Skin of body (tissue), 2 donors: ENCODE data around the gene FBN1. TPM values are rescaled to one million over a fixed set of nuclear protein-coding genes. Genes with fewer than 3 reads are reported as not detected.

ENCODE experiments used
- DNase-seq: peaks from one replicate; lab custom pipeline; 2025; lab: John Stamatoyannopoulos, UW
- total RNA-seq: library from RNA; depleted of rRNA; stranded (reverse); fragments of >200 nt; gene quantifications from one replicate; pipeline ENCODE4 v1.2.3, GENCODE V29; 2014

Gene FBN1
- total RNA-seq, 1 donor from 2014 or later: 480 TPM

GRCh38 chr15:48406266-48406891 is 239.1 kb downstream of the FBN1 start:
- DNase-seq: no peak

- no peak for DNase-seq
Measured at GRCh38 chr15:48402427-48403177, 242.9 kb downstream of the FBN1 start.

GRCh38 chr15:48400086-48400485 is 245.4 kb downstream of the FBN1 start:
- DNase-seq: peak; percentile 50

- no peak for DNase-seq
Measured at GRCh38 chr15:48397841-48398240, 247.7 kb downstream of the FBN1 start.

- DNase-seq: no peak
Measured at GRCh38 chr15:48396020-48396419, 249.5 kb downstream of the FBN1 start.

- DNase-seq: peak; percentile 94
Measured at GRCh38 chr15:48395521-48396011, 249.9 kb downstream of the FBN1 start.

GRCh38 chr15:48394970-48395369 is 250.5 kb downstream of the FBN1 start:
- DNase-seq: no peak

- DNase-seq: peak; percentile 35
Measured at GRCh38 chr15:48393645-48394506, 251.6 kb downstream of the FBN1 start.

- DNase-seq: peak; percentile 71
Measured at GRCh38 chr15:48392356-48392755, 253.2 kb downstream of the FBN1 start.

- no peak for DNase-seq
Measured at GRCh38 chr15:48391950-48392349, 253.6 kb downstream of the FBN1 start.

- DNase-seq: peak; percentile 68
Measured at GRCh38 chr15:48389691-48390143, 255.8 kb downstream of the FBN1 start.

GRCh38 chr15:48388910-48389309 is 256.6 kb downstream of the FBN1 start:
- DNase-seq: no peak

- peak; percentile 50 for DNase-seq
Measured at GRCh38 chr15:48388016-48388851, 257.3 kb downstream of the FBN1 start.

- DNase-seq: peak; percentile 63
Measured at GRCh38 chr15:48385031-48385830, 260.3 kb downstream of the FBN1 start.

GRCh38 chr15:48384616-48385015 is 260.9 kb downstream of the FBN1 start:
- DNase-seq: peak; percentile 63

- DNase-seq: peak; percentile 59
Measured at GRCh38 chr15:48383031-48383430, 262.5 kb downstream of the FBN1 start.

GRCh38 chr15:48381861-48382260 is 263.6 kb downstream of the FBN1 start:
- DNase-seq: no peak

GRCh38 chr15:48380198-48380597 is 265.3 kb downstream of the FBN1 start:
- DNase-seq: no peak

GRCh38 chr15:48375767-48376166 is 269.7 kb downstream of the FBN1 start:
- no peak for DNase-seq

- DNase-seq: no peak
Measured at GRCh38 chr15:48374472-48374871, 271.0 kb downstream of the FBN1 start.
